ENCODE measurements around the gene ROPN1. TPM values are rescaled to one million over a fixed set of nuclear protein-coding genes. Genes with fewer than 3 reads are reported as not detected.
A peak's percentile ranks its signal among the peaks of the same experiment; 100 is the strongest.
"Not testable (repeated sequence)": the region's sequence is repeated elsewhere in the genome, so short reads cannot be mapped to it uniquely, and the experiment has no call there.

Gene ROPN1
- total RNA-seq, 1 donor from 2014 or later, result not detected

- H3K27ac ChIP-seq, result no peak overlapping the region
- no peaks in the 10 kb centered on the region for H3K27me3 ChIP-seq
- no peaks in the 10 kb centered on the region for H3K9me3 ChIP-seq
- no peak overlapping the region for H3K4me3 ChIP-seq
- H3K36me3 ChIP-seq, result no peaks in the 10 kb centered on the region
- intact Hi-C loops (cut with DNase I), result no loop called here
- TF ChIP-seq CTCF (IDR thresholded peaks at IDR 0.05) (no peak), POLR2AphosphoS5 (IDR thresholded peaks at IDR 0.05; ENCODE audit: insufficient read depth in 1 of 2, low read depth in 1 of 2) (no peak), POLR2A (IDR thresholded peaks at IDR 0.05) (no peak)
- DNase-seq (ENCODE audit: extremely low spot score in 2 of 2), result peak in 1 of 2 donors; percentile 6
- no peaks in the 10 kb centered on the region for H3K4me1 ChIP-seq
These were observed 15.3 kb upstream of the ROPN1 start for GRCh38 chr3:124007186-124007585.

- intact Hi-C loops (cut with DNase I); H3K27me3 ChIP-seq; H3K36me3 ChIP-seq: not testable (repeated sequence)
These were observed 10.6 kb upstream of the ROPN1 start for GRCh38 chr3:124002405-124003079.

GRCh38 chr3:124001366-124001765 lies 9.4 kb upstream of the ROPN1 start:
- H3K4me3 ChIP-seq; H3K27ac ChIP-seq; H3K36me3 ChIP-seq; H3K9me3 ChIP-seq; H3K27me3 ChIP-seq; H3K4me1 ChIP-seq; DNase-seq (ENCODE audit: extremely low spot score in 2 of 2); intact Hi-C loops (cut with DNase I): not testable (repeated sequence)

More at GRCh38 chr3:124002405-124003079, 10.6 kb upstream of the ROPN1 start:
- not testable (repeated sequence) for H3K9me3 ChIP-seq; H3K27ac ChIP-seq; H3K4me1 ChIP-seq; DNase-seq (ENCODE audit: extremely low spot score in 2 of 2); H3K4me3 ChIP-seq

GRCh38 chr3:123997543-123997942 lies 5.6 kb upstream of the ROPN1 start:
- no peak for DNase-seq (ENCODE audit: extremely low spot score in 2 of 2)
- Histone ChIP-seq H3K4me3 (no peak overlapping the region), H3K4me1 (no peaks in the 10 kb centered on the region), H3K27ac (no peak overlapping the region), H3K27me3 (no peaks in the 10 kb centered on the region), H3K9me3 (no peaks in the 10 kb centered on the region), H3K36me3 (no peaks in the 10 kb centered on the region)
- intact Hi-C loops (cut with DNase I), result no loop called here
- TF ChIP-seq POLR2AphosphoS5 (IDR thresholded peaks at IDR 0.05; ENCODE audit: insufficient read depth in 1 of 2, low read depth in 1 of 2) (no peak), CTCF (IDR thresholded peaks at IDR 0.05) (no peak), POLR2A (IDR thresholded peaks at IDR 0.05) (no peak)

- H3K27ac ChIP-seq, result no peak overlapping the region
- H3K4me3 ChIP-seq, result no peak overlapping the region
- intact Hi-C loops (cut with DNase I), result no loop called here
- H3K4me1 ChIP-seq, result no peaks in the 10 kb centered on the region
- TF ChIP-seq POLR2AphosphoS5 (IDR thresholded peaks at IDR 0.05; ENCODE audit: insufficient read depth in 1 of 2, low read depth in 1 of 2) (no peak), CTCF (IDR thresholded peaks at IDR 0.05) (no peak), POLR2A (IDR thresholded peaks at IDR 0.05) (no peak)
- H3K9me3 ChIP-seq, result no peaks in the 10 kb centered on the region
- H3K27me3 ChIP-seq, result no peaks in the 10 kb centered on the region
- no peaks in the 10 kb centered on the region for H3K36me3 ChIP-seq
- no peak for DNase-seq (ENCODE audit: extremely low spot score in 2 of 2)
These were observed 1.9 kb upstream of the ROPN1 start for GRCh38 chr3:123993818-123994217.

GRCh38 chr3:123986427-123986826 lies 5.5 kb downstream of the ROPN1 start:
- intact Hi-C loops (cut with DNase I), result loop anchor here (5.0 kb wide), 1 partner anchor 49 kb away; no protein-coding TSS in a partner anchor
- no peaks in the 10 kb centered on the region for H3K27me3 ChIP-seq
- no peaks in the 10 kb centered on the region for H3K36me3 ChIP-seq
- H3K9me3 ChIP-seq, result no peaks in the 10 kb centered on the region
- peak in 1 of 2 donors; percentile 78 for DNase-seq (ENCODE audit: extremely low spot score in 2 of 2)
- H3K27ac ChIP-seq, result no peak overlapping the region
- H3K4me3 ChIP-seq, result no peak overlapping the region
- TF ChIP-seq POLR2A (IDR thresholded peaks at IDR 0.05) (no peak), CTCF (IDR thresholded peaks at IDR 0.05) (no peak), POLR2AphosphoS5 (IDR thresholded peaks at IDR 0.05; ENCODE audit: insufficient read depth in 1 of 2, low read depth in 1 of 2) (no peak)
- H3K4me1 ChIP-seq, result no peaks in the 10 kb centered on the region

All from vagina (tissue), 2 donors.